Ramos (cell line): ENCODE results near the gene NSUN4.
"Not testable (repeated sequence)": the region's sequence is repeated elsewhere in the genome, so short reads cannot be mapped to it uniquely, and the experiment has no call there.

ENCODE experiments used
- in situ Hi-C: fragments of 300-500 bp; cut with MboI; formaldehyde crosslinking; loops from one replicate; pipeline ENCODE4 v1.14.3; 2022; ENCODE audit warnings: low sequenced_read_pairs; ENCODE audit not compliant: unreplicated experiment

Gene NSUN4

GRCh38 chr1:46340404-46341221 is at the start of gene NSUN4:
Gene NSUN4, plus strand, starts transcription at chr1:46340807. Its CDS starts 20 bp downstream, at chr1:46340827.
- in situ Hi-C loops = no loop called here

DNA sequence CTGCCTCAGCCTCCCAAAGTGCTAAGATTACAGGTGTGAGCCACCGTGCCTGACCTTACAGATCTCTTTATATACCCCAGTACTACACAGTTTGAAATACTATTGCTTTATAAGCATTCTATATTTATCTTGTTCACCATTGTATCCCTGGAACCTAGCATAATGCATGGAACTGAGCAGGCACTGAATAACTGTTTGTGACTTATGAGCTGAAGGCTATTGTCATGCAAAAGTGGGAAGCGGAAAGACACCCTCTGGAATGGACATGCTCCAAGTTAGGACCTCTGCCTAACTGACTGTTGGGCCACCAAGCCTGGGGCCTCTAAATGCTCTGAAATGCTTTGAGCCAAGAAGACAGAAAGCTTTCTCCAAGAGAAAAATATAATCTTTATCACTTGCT is 45.3 kb upstream of the NSUN4 start:
- in situ Hi-C loops = no loop called here

GRCh38 chr1:46298387-46298786 is 42.2 kb upstream of the NSUN4 start:
- in situ Hi-C loops = no loop called here

DNA sequence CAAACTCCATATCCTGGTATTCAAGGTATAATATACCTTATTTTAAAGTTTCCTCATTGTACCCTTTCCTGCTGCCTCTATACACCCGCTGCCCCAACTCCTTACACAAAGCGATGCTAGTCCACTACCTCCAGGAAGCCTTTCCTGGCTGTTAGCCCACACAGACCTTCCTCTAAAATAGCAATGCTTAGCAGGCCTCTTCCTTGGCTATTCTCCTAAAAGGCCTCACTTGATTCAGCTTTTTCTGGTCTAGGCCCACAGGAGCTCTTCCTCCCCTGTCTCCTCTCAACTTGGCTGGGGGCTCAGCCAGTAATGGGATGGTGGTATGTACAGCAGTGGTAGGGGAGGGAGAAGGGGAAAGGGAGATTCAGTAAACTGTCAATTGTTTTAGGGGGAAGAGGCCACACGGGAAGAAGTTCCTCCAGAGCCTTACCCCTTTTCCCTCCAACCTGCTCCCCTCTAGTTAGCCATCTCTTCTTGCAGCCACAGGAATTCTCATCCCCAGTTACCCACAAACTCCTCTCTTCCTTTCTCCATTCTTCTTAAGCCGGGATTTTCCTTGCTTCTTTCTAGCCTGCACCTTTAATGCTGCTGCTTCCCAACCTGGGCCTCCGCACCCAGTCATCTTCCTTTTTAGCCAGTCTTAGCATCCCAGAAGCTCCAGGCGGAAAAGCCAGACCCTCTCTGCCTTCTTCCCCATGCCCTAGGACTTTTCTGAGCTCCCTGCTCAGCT is 39.8 kb upstream of the NSUN4 start:
- in situ Hi-C loops = no loop called here

- in situ Hi-C loops = no loop called here
These were observed 39.2 kb upstream of the NSUN4 start for GRCh38 chr1:46301406-46301807.

- in situ Hi-C loops = no loop called here
These were observed 38.6 kb upstream of the NSUN4 start for GRCh38 chr1:46301808-46302640.

DNA sequence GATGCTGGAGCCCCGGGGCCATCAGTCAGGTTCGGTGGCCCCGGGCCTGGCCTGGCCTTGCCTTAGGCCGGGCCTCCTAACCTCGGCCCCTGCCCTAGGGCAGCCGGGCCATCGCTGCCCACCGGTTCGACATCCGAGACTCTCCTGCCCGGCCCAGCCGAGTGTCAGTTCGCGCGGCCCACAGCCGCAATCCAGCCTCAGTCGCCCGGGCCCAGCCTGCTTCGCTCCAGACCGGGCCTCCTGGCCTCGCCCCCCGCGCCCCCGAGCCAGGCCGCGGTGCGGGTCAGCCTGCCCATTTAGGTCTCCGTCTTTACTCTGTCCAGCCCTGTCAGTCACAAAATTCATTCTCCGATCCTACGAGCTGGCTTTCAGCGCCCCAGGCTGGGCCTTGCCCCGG is 38.0 kb upstream of the NSUN4 start:
- in situ Hi-C loops = no loop called here

GRCh38 chr1:46303038-46303871 is 37.4 kb upstream of the NSUN4 start, which contains the start of the genes LRRC41 and UQCRH:
Gene LRRC41, minus strand, starts transcription at chr1:46303616. Its CDS starts 294 bp downstream, at chr1:46303322.
Gene UQCRH, plus strand, starts transcription at chr1:46303698. Its CDS starts 69 bp downstream, at chr1:46303767.
- in situ Hi-C loops = no loop called here

DNA sequence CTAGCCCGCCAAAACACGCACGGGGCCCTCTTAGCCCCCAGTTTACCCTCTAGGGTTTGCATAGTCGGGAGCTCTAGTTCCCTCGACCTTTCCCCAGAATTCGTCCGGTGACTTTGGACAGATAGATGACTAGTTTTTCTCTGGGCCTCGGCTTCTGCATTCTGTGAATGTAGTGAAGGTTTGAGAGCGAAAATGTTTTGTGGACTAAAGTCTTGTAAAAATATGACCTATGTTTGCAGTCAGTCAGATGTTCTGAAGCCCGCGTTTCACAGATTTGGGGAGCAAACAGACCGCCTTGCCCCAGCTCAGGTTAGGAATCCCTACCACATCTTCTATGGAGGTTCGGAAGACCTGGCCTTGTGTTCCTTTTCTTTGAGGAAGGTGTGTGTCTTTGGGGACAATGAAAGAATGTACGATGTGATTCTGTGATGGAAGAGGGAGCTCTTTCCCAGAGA is 36.7 kb upstream of the NSUN4 start:
- in situ Hi-C loops = no loop called here

- in situ Hi-C loops = no loop called here
These were observed 34.5 kb upstream of the NSUN4 start for GRCh38 chr1:46306159-46306530.

- in situ Hi-C loops = no loop called here
These were observed 31.0 kb upstream of the NSUN4 start for GRCh38 chr1:46309401-46310159.

DNA sequence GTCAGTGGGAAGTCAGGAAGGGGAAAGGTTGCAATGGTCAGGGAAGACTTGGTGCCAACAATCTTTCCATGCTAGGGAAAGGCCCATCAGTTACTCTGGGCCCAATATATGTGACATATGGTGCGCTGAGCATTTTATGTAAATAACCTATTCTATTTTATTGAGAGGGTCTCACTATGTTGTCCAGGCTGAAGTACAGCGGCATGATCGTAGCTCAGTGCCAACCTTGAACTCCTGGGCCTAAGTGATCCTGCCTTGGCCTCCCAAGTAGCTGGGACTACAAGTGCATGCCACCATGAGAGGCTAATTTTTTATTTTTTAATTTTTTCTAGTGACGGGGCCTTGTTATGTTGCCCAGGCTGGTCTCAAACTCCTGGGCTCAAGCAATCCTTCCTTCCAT is 30.3 kb upstream of the NSUN4 start:
- in situ Hi-C loops = no loop called here

DNA sequence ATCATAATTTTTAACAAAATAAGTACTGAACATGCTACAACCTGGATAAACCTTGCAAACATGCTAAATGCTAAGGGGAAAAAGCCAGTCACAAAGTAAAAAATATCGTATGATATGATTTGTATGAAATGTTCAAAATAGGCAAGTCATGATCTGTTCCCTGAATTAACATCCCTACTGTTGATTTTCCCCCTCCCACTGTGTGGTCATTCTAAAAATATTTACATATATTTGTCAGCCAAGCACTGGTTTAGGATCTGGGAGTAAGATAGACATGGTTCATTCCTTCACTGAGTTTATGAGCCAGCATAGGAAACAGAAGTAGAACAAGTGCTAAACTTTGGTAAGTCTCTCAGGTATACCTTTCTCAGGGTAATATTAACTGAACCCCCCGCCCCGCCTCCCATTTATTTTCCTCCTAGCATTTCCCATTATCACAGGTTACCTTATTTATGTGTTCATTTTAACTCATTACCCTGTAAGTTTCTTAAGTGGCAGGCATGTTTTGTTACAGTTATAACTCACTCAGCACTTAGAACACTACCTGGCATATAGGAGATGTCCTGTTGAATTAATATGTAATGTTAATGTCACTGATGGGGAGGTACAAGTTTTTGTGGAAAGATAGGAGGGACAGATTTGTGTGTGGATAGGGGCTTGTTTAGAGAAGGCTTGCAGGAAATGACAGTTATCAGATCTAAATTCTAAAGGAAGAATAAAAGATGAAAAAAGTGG is 24.8 kb upstream of the NSUN4 start:
- in situ Hi-C loops = no loop called here

- in situ Hi-C loops = no loop called here
These were observed 23.3 kb upstream of the NSUN4 start for GRCh38 chr1:46317323-46317722.

DNA sequence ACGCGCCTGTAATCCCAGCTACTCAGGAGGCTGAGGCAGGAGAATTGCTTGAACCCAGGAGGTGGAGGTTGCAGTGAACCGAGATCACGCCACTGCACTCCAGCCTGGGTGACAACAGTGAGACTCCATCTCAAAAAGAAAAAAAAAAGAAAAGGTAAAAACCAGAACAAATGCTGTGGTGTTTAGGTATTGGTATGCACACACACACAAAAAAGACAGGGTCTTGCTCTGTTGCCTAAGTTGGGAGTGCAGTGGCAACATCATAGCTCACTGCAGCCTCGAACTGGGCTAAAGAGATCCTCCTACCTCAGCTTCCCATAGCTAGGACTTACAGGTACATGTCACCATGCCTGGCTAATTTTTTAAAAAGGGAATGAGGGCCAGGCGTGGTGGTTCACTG is 21.3 kb upstream of the NSUN4 start:
- in situ Hi-C loops = not testable (repeated sequence)

- in situ Hi-C loops = not testable (repeated sequence)
These were observed 20.4 kb upstream of the NSUN4 start for GRCh38 chr1:46319960-46320914.

GRCh38 chr1:46322191-46322590 is 18.4 kb upstream of the NSUN4 start:
- in situ Hi-C loops = not testable (repeated sequence)
